ENCODE data around the gene YJEFN3.
A peak's percentile ranks its signal among the peaks of the same experiment; 100 is the strongest.

The YJEFN3 gene

DNA sequence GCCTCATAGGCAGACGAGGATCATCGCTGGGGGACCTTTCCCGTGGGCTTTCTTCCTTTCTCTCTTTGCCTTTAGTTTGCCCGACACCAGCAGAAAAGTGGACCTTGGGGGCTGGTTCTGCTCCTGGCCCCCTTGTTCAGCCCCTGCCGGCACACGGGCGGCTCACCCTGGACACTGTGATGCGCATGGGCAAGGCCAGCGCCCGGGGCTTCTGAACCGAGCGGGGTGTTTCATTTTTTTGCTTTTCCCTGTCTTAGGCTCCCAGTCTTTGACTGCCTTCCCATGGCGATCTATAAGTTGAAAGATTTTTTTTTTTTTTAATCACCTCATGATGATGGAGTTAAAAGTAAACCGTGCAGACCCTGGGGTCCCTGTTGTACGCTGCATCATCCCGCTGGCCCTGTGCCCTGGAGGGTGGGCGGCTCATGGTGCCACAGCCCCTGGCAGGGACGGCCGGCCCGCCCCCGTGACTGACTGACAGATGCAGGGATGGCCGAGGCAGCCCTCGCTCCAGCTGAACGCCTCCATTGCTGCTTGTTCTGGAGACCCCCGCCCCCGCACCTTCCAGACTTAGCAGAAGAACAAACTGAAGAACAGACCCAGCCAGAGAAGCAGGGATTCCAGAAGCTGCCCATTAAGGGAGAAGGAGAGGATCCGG, 22.9 kb upstream of the YJEFN3 start:
- DNase-seq (ENCODE audit: low read depth) = no peak
- TF ChIP-seq, protein P1, sequence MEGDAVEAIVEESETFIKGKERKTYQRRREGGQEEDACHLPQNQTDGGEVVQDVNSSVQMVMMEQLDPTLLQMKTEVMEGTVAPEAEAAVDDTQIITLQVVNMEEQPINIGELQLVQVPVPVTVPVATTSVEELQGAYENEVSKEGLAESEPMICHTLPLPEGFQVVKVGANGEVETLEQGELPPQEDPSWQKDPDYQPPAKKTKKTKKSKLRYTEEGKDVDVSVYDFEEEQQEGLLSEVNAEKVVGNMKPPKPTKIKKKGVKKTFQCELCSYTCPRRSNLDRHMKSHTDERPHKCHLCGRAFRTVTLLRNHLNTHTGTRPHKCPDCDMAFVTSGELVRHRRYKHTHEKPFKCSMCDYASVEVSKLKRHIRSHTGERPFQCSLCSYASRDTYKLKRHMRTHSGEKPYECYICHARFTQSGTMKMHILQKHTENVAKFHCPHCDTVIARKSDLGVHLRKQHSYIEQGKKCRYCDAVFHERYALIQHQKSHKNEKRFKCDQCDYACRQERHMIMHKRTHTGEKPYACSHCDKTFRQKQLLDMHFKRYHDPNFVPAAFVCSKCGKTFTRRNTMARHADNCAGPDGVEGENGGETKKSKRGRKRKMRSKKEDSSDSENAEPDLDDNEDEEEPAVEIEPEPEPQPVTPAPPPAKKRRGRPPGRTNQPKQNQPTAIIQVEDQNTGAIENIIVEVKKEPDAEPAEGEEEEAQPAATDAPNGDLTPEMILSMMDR (conservative IDR thresholded peaks at IDR 0.05; ENCODE audit: low read length) = no peak
- no peak overlapping the region for H3K4me3 ChIP-seq (ENCODE audit: low read length)

DNA sequence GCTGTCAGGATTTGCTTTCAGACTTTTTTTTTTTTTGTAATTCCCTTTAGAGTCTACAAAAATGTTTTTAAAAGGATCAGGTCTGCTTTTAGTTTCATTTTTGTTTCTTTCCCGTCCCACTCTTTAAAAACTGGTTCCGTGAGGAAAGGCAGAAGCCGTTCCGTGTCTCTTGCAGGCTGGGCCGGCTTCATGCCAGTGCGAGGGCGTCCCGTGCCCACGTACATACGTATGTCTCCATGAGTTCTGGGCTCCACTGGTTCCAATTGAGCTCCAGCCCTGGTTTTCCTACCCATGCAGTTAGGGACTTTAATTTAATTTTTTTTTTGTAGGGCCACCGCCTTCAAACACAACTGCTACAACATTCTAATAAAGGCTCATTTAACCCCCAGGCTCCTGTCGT, 22.1 kb upstream of the YJEFN3 start:
- H3K4me3 ChIP-seq (ENCODE audit: low read length) = no peak overlapping the region
- TF ChIP-seq, protein P1 (conservative IDR thresholded peaks at IDR 0.05; ENCODE audit: low read length) = no peak
- DNase-seq (ENCODE audit: low read depth) = no peak

DNA sequence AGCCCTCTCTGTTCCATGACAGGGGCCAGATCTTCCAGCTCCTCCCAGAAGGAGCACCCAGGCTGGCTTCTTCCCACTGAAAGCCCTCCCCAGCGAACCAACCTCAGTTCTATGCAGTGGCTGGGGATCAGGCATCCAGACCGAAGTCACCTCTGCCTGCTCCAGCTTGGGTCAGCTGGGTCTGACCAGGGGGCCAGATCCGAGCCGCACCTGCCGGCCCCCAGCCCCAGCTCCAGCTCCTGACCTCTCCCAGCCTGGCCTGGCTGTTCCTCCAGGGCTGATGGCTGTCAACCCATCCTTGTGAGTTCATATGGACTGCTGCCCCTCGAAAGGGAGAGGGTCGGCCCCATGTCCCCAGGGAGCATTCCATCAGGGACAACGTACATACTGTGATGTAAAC, 21.4 kb upstream of the YJEFN3 start:
- no peak for DNase-seq (ENCODE audit: low read depth)
- H3K4me3 ChIP-seq (ENCODE audit: low read length) = no peak overlapping the region
- TF ChIP-seq, protein P1 (conservative IDR thresholded peaks at IDR 0.05; ENCODE audit: low read length) = no peak

DNA sequence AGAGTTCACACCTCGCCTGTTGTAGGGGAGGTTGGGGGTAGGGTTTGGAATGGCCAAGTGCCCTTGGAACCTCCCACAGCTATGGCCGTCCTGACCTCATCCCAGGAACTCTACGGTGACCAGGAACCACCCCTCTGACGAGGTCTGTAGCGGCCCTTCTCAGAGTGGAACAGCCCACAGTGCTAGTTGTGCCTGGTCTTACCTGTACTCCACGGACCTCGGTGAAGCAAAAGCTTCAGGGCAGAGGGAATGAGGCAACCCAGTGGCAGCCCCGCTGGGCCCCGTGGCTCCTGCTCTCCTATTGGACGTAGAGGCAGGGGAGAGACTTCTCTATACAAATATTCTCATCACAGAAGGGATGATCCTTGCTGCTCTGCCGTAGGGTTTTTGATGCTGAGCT, 20.5 kb upstream of the YJEFN3 start:
- DNase-seq (ENCODE audit: low read depth) = no peak
- H3K4me3 ChIP-seq (ENCODE audit: low read length) = no peak overlapping the region
- TF ChIP-seq, protein P1 (conservative IDR thresholded peaks at IDR 0.05; ENCODE audit: low read length) = no peak

DNA sequence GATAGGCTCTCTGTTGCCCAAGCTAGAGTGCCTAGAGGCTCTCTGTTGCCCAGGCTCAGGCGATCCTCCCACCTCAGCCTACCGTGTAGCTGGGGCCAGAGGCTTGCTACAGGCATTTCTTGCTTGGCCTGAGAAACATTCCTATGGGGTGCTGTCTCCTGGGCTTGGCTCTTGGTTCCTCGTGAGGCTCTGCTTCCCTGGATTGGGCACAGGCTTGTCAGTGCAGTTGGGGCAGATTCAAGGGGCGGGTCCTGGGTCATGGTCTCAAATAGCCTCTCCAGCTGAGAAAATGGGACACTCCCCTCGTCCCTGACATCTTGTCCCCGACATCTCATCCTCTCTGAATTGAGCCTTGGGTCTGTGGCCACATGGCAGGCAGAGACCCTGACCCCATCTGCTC, 18.3 kb upstream of the YJEFN3 start:
- peak; percentile 15 for DNase-seq (ENCODE audit: low read depth)
- TF ChIP-seq, protein P1 (conservative IDR thresholded peaks at IDR 0.05; ENCODE audit: low read length) = no peak

GRCh38 chr19:19513682-19514081, 15.0 kb upstream of the YJEFN3 start:
- H3K4me3 ChIP-seq (ENCODE audit: low read length) = peak overlapping the region; percentile 27; the same call in 1 of the 2 replicates
- DNase-seq (ENCODE audit: low read depth) = no peak
- TF ChIP-seq, protein P1 (conservative IDR thresholded peaks at IDR 0.05; ENCODE audit: low read length) = no peak

More for the DNA sequence above, 18.3 kb upstream of the YJEFN3 start:
- H3K4me3 ChIP-seq (ENCODE audit: low read length) = no peak overlapping the region

DNA sequence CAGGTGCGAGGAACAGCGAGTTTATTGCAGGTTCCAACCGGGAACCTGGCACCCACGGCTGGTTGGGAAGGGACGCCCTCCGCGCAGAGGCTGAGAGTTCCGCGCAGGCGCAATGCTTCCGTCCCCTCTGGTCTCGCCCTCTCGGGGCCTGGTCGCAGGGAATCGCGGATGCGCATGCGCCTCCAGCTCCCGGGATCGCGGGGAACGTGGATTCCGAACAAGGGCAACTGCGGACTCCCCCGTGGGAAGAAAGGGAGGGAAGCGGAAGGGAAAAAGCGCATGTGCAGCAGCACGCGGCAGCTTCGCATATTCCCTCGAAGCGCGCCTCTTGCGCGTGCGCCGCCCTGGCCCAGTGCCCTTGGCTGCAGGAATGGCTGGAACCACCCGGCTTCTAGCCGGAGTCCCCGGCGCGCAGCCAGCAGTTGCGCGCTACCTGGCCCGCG, 14.5 kb upstream of the YJEFN3 start:
- DNase-seq (ENCODE audit: low read depth) = peak; percentile 56
- H3K4me3 ChIP-seq (ENCODE audit: low read length) = peak overlapping the region; percentile 27
- TF ChIP-seq, protein P1 (conservative IDR thresholded peaks at IDR 0.05; ENCODE audit: low read length) = no peak
